Heart right ventricle (tissue), 16 donors: Measurements from ENCODE around the gene CPED1. TPM values are rescaled to one million over a fixed set of nuclear protein-coding genes. Genes with fewer than 3 reads are reported as not detected.
"Not testable (repeated sequence)": the region's sequence is repeated elsewhere in the genome, so short reads cannot be mapped to it uniquely, and the experiment has no call there.

ENCODE experiments used
- ATAC-seq, 8 donors: fragments of 200-7000 bp; cut with Tn5 transposase; one replicate each; pipeline ENCODE4 v1.9.1; 2020; ENCODE audit warnings: mild to moderate bottlenecking in 8 of 8, moderate library complexity in 8 of 8, moderate number of reproducible peaks in 1 of 8
- DNase-seq, 2 donors: peaks; one replicate each; pipeline ENCODE4 v3.0.0-alpha.2; 2020
- H3K27ac ChIP-seq, 10 donors: fragments of 200-600 bp; sonication (generic) in 2 of 10; one replicate each; pipeline versions ENCODE4 v1.5.0 to v1.8.0; 2020 to 2022; ENCODE audit warnings: mild to moderate bottlenecking in 3 of 10
- H3K27me3 ChIP-seq, 7 donors: fragments of 200-600 bp; one replicate each; pipeline ENCODE4 v1.8.0; 2021 to 2022; ENCODE audit warnings: mild to moderate bottlenecking in 2 of 7
- H3K36me3 ChIP-seq, 9 donors: fragments of 200-600 bp; sonication (generic) in 1 of 9; one replicate each; pipeline versions ENCODE4 v1.5.0 to v1.8.0; 2020 to 2022; ENCODE audit warnings: mild to moderate bottlenecking in 2 of 9
- H3K4me1 ChIP-seq, 9 donors: fragments of 200-600 bp; sonication (generic) in 1 of 9; one replicate each; pipeline versions ENCODE4 v1.5.0 to v1.8.0; 2020 to 2022; ENCODE audit warnings: mild to moderate bottlenecking in 4 of 9
- H3K4me3 ChIP-seq, 10 donors: fragments of 200-600 bp; sonication (generic) in 2 of 10; one replicate each; pipeline versions ENCODE4 v1.5.0 to v1.8.0; 2020 to 2022; ENCODE audit warnings: mild to moderate bottlenecking in 7 of 10, moderate library complexity in 2 of 10
- H3K9me3 ChIP-seq, 11 donors: fragments of 200-600 bp in 10 of 11; sonication (generic) in 2 of 11; one replicate each; pipeline versions ENCODE4 v1.5.0 to v1.8.0; 2013 to 2022; ENCODE audit warnings: mild to moderate bottlenecking in 2 of 11, control low read depth in 1 of 11, moderate library complexity in 1 of 11
- CTCF ChIP-seq, 9 donors: fragments of 200-600 bp; sonication (generic) in 2 of 9; IDR thresholded peaks; one replicate each; pipeline versions ENCODE4 v1.5.0 to v1.8.0; 2021 to 2022; ENCODE audit warnings: antibody characterized with exemption in 9 of 9, mild to moderate bottlenecking in 5 of 9, moderate library complexity in 1 of 9
- WGBS, 2 donors: extraction: QIAGEN DNeasy Blood & Tissue Kit; methylation state at CpG; one replicate each; pipeline ENCODE4 v1.1.7; 2013; ENCODE audit warnings: inconsistent platforms in 1 of 2; 5-methylcytosine and 5-hydroxymethylcytosine counted together
- intact Hi-C, 10 donors: fragments of 100-400 bp; cut with DNase I; formaldehyde crosslinking; loops; one replicate each; pipeline versions ENCODE4 v1.11.1 to v1.14.2; 2022
- polyA plus RNA-seq, 2 donors: library from polyadenylated mRNA; stranded (reverse); fragments of 200-250 nt; gene quantifications; one replicate each; pipeline ENCODE4 v1.2.3, GENCODE V29; 2013
- total RNA-seq, 10 donors: library from RNA; stranded (reverse); fragmentation: NEBNext Ultra II Directional in 3 of 10; extraction: Animal tissue kit (Norgen Biotek cat#: 25700) in 3 of 10; gene quantifications; one replicate each; pipeline versions ENCODE4 v1.2.1 to v1.2.4, GENCODE V29; 2021 to 2023
- donor health status: Arrhythmogenic right ventricular cardiomyopathy.
- donor health status: ischemic (EF 13 %, LVEDD 7.1; RV severe dilation, severe dysfunction).
- donor health status: healthy with polysubstance abuse.
- donor health status: DM: no; HTN: yes; CAD: no.
- donor health status: DM: no; HTN: no; CAD: no.
- donor health status: ischemic (EF 25% LVEDD 6.9; RV normal size, moderate dysfunction).
- donor health status: ischemic (EF 25% LVEDD 5.7; RV mildly dilated, moderate dysfunction).
- donor health status: healthy.
- donor health status: DM: yes; HTN: yes; CAD: no.
- donor health status: Ischemic cardiomyopathy.
- donor health status: ischemic (EF 35%, LVEDD 5.7; RV mildly dilated, moderate dysfunction).
- donor health status: nonischemic (EF 11% LVEDD 7.7; RV severe dilation, severe dysfunction).
- donor health status: DM: yes; HTN: yes; CAD: no.
- donor health status: PGD.
- donor health status: ischemic (EF 29% LVEDD 5.4; RV normal size, mild dysfunction).
- donor health status: nonischemic (EF 23%, LVEDD 6.1; RV moderate dilation, normal function).

The CPED1 gene
- total and polyA plus RNA-seq, 12 donors, result 3.9 to 56.5 (median 31.2) TPM

- Histone ChIP-seq H3K27me3 (no peaks in the 10 kb centered on the region), H3K36me3 (peaks cover 0 to 30% (median 0%) of the 10 kb centered on the region in 9 donors), H3K4me3 (no peak overlapping the region), H3K27ac (peak overlapping the region in 1 of 10 donors; percentile 9), H3K4me1 (peaks cover 0 to 23% (median 0%) of the 10 kb centered on the region in 9 donors), H3K9me3 (no peaks in the 10 kb centered on the region)
- intact Hi-C loops, result no loop called here
- no peak for ATAC-seq
- no peak for DNase-seq
- 76 to 78% methylated on average over 11 of the region's 11 CpGs for WGBS, 2 donors
- no peak for TF ChIP-seq CTCF (IDR thresholded peaks at IDR 0.05)
Observed at GRCh38 chr7:121062671-121063279, 74.3 kb downstream of the CPED1 start.

GRCh38 chr7:121067717-121068116, 79.2 kb downstream of the CPED1 start:
- DNase-seq, H3K27me3 ChIP-seq, ATAC-seq, H3K4me3 ChIP-seq, H3K27ac ChIP-seq, intact Hi-C loops, H3K9me3 ChIP-seq: not testable (repeated sequence)
- Histone ChIP-seq H3K4me1 (peaks cover 0 to 31% (median 11%) of the 10 kb centered on the region in 9 donors), H3K36me3 (peaks cover 0 to 30% (median 0%) of the 10 kb centered on the region in 9 donors)
- 78 to 100% methylated on average over 2 of the region's 2 CpGs for WGBS, 2 donors

- Histone ChIP-seq H3K27me3 (no peaks in the 10 kb centered on the region), H3K9me3 (no peaks in the 10 kb centered on the region), H3K4me3 (no peak overlapping the region), H3K27ac (peak overlapping the region; percentile 37 to 72 (median 63)), H3K36me3 (peaks cover 0 to 24% (median 0%) of the 10 kb centered on the region in 9 donors), H3K4me1 (peaks cover 0 to 21% (median 4%) of the 10 kb centered on the region in 9 donors)
- ATAC-seq (peak; percentile 46 to 100 (median 94)), DNase-seq (peak in 1 of 2 donors; percentile 30)
- 43 to 60% methylated on average over 4 of the region's 4 CpGs for WGBS, 2 donors
- intact Hi-C loops, result no loop called here
- TF ChIP-seq CTCF (IDR thresholded peaks at IDR 0.05), result no peak
Observed at GRCh38 chr7:121069346-121070100, 81.0 kb downstream of the CPED1 start.

- Histone ChIP-seq H3K4me3 (no peak overlapping the region), H3K9me3 (no peaks in the 10 kb centered on the region), H3K27ac (peak overlapping the region in 3 of 10 donors; percentile 65 to 72 (median 71)), H3K27me3 (no peaks in the 10 kb centered on the region), H3K4me1 (peaks cover 0 to 23% (median 4%) of the 10 kb centered on the region in 9 donors), H3K36me3 (peaks cover 0 to 9% (median 0%) of the 10 kb centered on the region in 9 donors)
- TF ChIP-seq CTCF (IDR thresholded peaks at IDR 0.05), result no peak
- no peak for DNase-seq
- intact Hi-C loops, result no loop called here
- no peak for ATAC-seq
- 95 to 96% methylated on average over 1 of the region's 1 CpG for WGBS, 2 donors
Observed at GRCh38 chr7:121071132-121071531, 82.6 kb downstream of the CPED1 start.
